H1 (cell line): ENCODE data around the gene CEP104. TPM values are rescaled to one million over a fixed set of nuclear protein-coding genes. Genes with fewer than 3 reads are reported as not detected.

ENCODE experiments used
- CTCF ChIA-PET: fragments of 300-600 bp; sonication (Branson Sonifier 250); formaldehyde crosslinking; loops from one replicate; lab custom pipeline; 2021; ENCODE audit not compliant: partially characterized antibody; lab: Charles Lee
- POLR2A ChIA-PET: fragments of 300-600 bp; sonication (Branson Sonifier 250); formaldehyde crosslinking; loops from one replicate; lab custom pipeline; 2021; ENCODE audit warnings: inconsistent platforms; ENCODE audit not compliant: partially characterized antibody; lab: Charles Lee
- DNase-seq, 2 experiments: peaks; one replicate each; pipeline versions ENCODE4 v3.0.0 to v3.0.0-alpha.2; 2010 to 2022; ENCODE audit warnings: low spot score in 2 of 2, low read depth in 1 of 2, mixed read lengths in 1 of 2
- FAIRE-seq: peaks from 2 replicates; lab custom pipeline; 2011; peaks lifted over from hg19 to GRCh38; lab: Jason Lieb, UNC
- H2AFZ ChIP-seq: 2 replicates; pipeline ENCODE4 v1.8.1; 2012; ENCODE audit warnings: low read length, inconsistent platforms
- H2AK5ac ChIP-seq: 2 replicates; pipeline ENCODE4 v1.6.1; 2013; ENCODE audit warnings: low read depth, low read length
- H2BK120ac ChIP-seq: replicated peaks from 2 replicates; pipeline ENCODE3; 2013; ENCODE audit warnings: low read depth, low read length, inconsistent platforms
- H2BK12ac ChIP-seq: 2 replicates; pipeline ENCODE4 v1.6.1; 2013; ENCODE audit warnings: low read depth, low read length
- H2BK15ac ChIP-seq: 2 replicates; pipeline ENCODE4 v1.6.1; 2013; ENCODE audit warnings: low read length
- H2BK20ac ChIP-seq: 2 replicates; pipeline ENCODE4 v1.6.1; 2013; ENCODE audit warnings: low read length
- H2BK5ac ChIP-seq: 2 replicates; pipeline ENCODE4 v1.6.1; 2013; ENCODE audit warnings: low read depth, low read length
- H3K14ac ChIP-seq: 2 replicates; pipeline ENCODE4 v1.6.1; 2013; ENCODE audit warnings: inconsistent platforms; ENCODE audit not compliant: insufficient read length
- H3K18ac ChIP-seq: 2 replicates; pipeline ENCODE4 v1.6.1; 2013; ENCODE audit warnings: low read length; ENCODE audit errors: extremely low read depth
- H3K23ac ChIP-seq: 2 replicates; pipeline ENCODE4 v1.6.1; 2013; ENCODE audit warnings: inconsistent platforms; ENCODE audit not compliant: insufficient read length
- H3K23me2 ChIP-seq: 2 replicates; pipeline ENCODE4 v1.6.1; 2013; ENCODE audit warnings: low read depth, low read length
- H3K27ac ChIP-seq: 2 replicates; pipeline ENCODE4 v1.6.1; 2011; ENCODE audit warnings: low read depth, low read length, inconsistent platforms
- H3K27me3 ChIP-seq, 4 experiments: replicated peaks in 1 of 4; 1 replicate in 1 of 4; 2 replicates in 3 of 4; pipeline versions ENCODE4 v1.6.1 to v1.8.1; 2011 to 2013; ENCODE audit warnings: low read length in 3 of 4, mild to moderate bottlenecking in 3 of 4, inconsistent platforms in 2 of 4, mixed read lengths in 2 of 4, moderate library complexity in 1 of 4; ENCODE audit not compliant: control insufficient read depth in 3 of 4, insufficient read depth in 3 of 4; ENCODE audit errors: extremely low read depth in 1 of 4
- H3K36me3 ChIP-seq, 4 experiments: 2 replicates each; pipeline versions ENCODE4 v1.6.1 to v1.8.1; 2011 to 2013; ENCODE audit warnings: mild to moderate bottlenecking in 4 of 4, low read length in 3 of 4, moderate library complexity in 2 of 4, control low read depth in 1 of 4, inconsistent platforms in 1 of 4; ENCODE audit not compliant: insufficient read depth in 4 of 4, control insufficient read depth in 2 of 4
- H3K4ac ChIP-seq: replicated peaks from 2 replicates; pipeline ENCODE3; 2013; ENCODE audit warnings: low read length, low read depth, mixed read lengths, inconsistent platforms; ENCODE audit not compliant: insufficient read length
- H3K4me1 ChIP-seq, 4 experiments: replicated peaks in 1 of 4; 1 replicate in 1 of 4; 2 replicates in 3 of 4; pipeline versions ENCODE4 v1.6.1 to v1.8.1; 2011 to 2013; ENCODE audit warnings: low read length in 3 of 4, inconsistent platforms in 2 of 4, mixed read lengths in 1 of 4; ENCODE audit not compliant: insufficient read depth in 4 of 4, control insufficient read depth in 3 of 4
- H3K4me2 ChIP-seq, 2 experiments: 2 replicates each; pipeline versions ENCODE4 v1.6.1 to v1.8.1; 2011 to 2013; ENCODE audit warnings: low read depth in 2 of 2, low read length in 2 of 2, control low read depth in 1 of 2, inconsistent platforms in 1 of 2, mild to moderate bottlenecking in 1 of 2; ENCODE audit not compliant: insufficient read depth in 1 of 2
- H3K4me3 ChIP-seq, 4 experiments: fragments of 200-600, 300-600 bp in 1 of 4; sonication (generic), shearing (Covaris generic), sonication (Bioruptor Twin) in 1 of 4; 2 replicates each; pipeline versions ENCODE4 v1.5.1 to v1.8.1; 2011 to 2016; ENCODE audit warnings: low read length in 4 of 4, low read depth in 3 of 4, control low read depth in 2 of 4, inconsistent platforms in 2 of 4, mild to moderate bottlenecking in 2 of 4, mixed read lengths in 1 of 4, moderate library complexity in 1 of 4; ENCODE audit not compliant: insufficient read depth in 2 of 4; ENCODE audit errors: extremely low read depth in 1 of 4
- H3K56ac ChIP-seq: replicated peaks from 2 replicates; pipeline ENCODE3; 2013; ENCODE audit warnings: low read depth, mild to moderate bottlenecking, mixed read lengths, low read length, inconsistent platforms; ENCODE audit not compliant: insufficient read length
- H3K79me1 ChIP-seq: 2 replicates; pipeline ENCODE4 v1.6.1; 2013; ENCODE audit warnings: low read depth, low read length, control low read depth
- H3K79me2 ChIP-seq, 2 experiments: 2 replicates each; pipeline versions ENCODE4 v1.6.1 to v1.8.1; 2012 to 2013; ENCODE audit warnings: low read length in 2 of 2, mild to moderate bottlenecking in 2 of 2, inconsistent platforms in 1 of 2; ENCODE audit not compliant: insufficient read depth in 2 of 2, control insufficient read depth in 1 of 2
- H3K9ac ChIP-seq, 4 experiments: replicated peaks in 1 of 4; 1 replicate in 1 of 4; 2 replicates in 3 of 4; pipeline versions ENCODE4 v1.6.1 to v1.8.1; 2011 to 2013; ENCODE audit warnings: low read depth in 3 of 4, low read length in 3 of 4, control low read depth in 2 of 4, mild to moderate bottlenecking in 2 of 4, moderate library complexity in 2 of 4, inconsistent platforms in 1 of 4; ENCODE audit errors: extremely low read depth in 1 of 4
- H3K9me3 ChIP-seq, 2 experiments: 2 replicates each; pipeline versions ENCODE4 v1.6.1 to v1.8.1; 2012 to 2013; ENCODE audit warnings: mild to moderate bottlenecking in 2 of 2, moderate library complexity in 2 of 2, control low read depth in 1 of 2, inconsistent platforms in 1 of 2, low read depth in 1 of 2, low read length in 1 of 2, mixed read lengths in 1 of 2; ENCODE audit not compliant: insufficient read depth in 2 of 2
- H4K20me1 ChIP-seq, 2 experiments: replicated peaks in 1 of 2; 2 replicates each; pipeline versions ENCODE3 to v1.8.1; 2011 to 2013; ENCODE audit warnings: inconsistent platforms in 2 of 2, low read length in 2 of 2, mild to moderate bottlenecking in 1 of 2; ENCODE audit not compliant: insufficient read depth in 2 of 2, control insufficient read depth in 1 of 2
- H4K5ac ChIP-seq: 2 replicates; pipeline ENCODE4 v1.6.1; 2013; ENCODE audit warnings: low read length, low read depth, mixed read lengths, inconsistent platforms; ENCODE audit not compliant: insufficient read length
- H4K8ac ChIP-seq: 2 replicates; pipeline ENCODE4 v1.8.0; 2013; ENCODE audit warnings: mild to moderate bottlenecking, moderate library complexity, low read length, inconsistent platforms; ENCODE audit not compliant: insufficient read depth; ENCODE audit errors: extremely low read depth
- H4K91ac ChIP-seq: replicated peaks from 2 replicates; pipeline ENCODE3; 2013; ENCODE audit warnings: low read length, mixed read lengths, inconsistent platforms; ENCODE audit not compliant: insufficient read length
- NRF1 ChIP-seq: IDR thresholded peaks from 2 replicates; pipeline ENCODE4 v1.6.1; 2011; ENCODE audit warnings: mild to moderate bottlenecking, low read depth, low read length, improper control_type of control experiment
- POU5F1 ChIP-seq: IDR thresholded peaks from 2 replicates; pipeline ENCODE4 v1.6.1; 2011; ENCODE audit warnings: low read depth, mild to moderate bottlenecking, low read length, moderate library complexity
- RNF2 ChIP-seq: fragments of 200-900, 300-1000 bp; sonication (generic); IDR thresholded peaks from 2 replicates; pipeline ENCODE4 v1.7.1; 2016; ENCODE audit warnings: borderline replicate concordance, low read depth, mild to moderate bottlenecking, antibody characterized with exemption, low read length; ENCODE audit not compliant: poor library complexity, severe bottlenecking; ENCODE audit errors: missing control alignments
- SIRT6 ChIP-seq: IDR thresholded peaks from one replicate; pipeline ENCODE4 v1.7.1; 2012; ENCODE audit warnings: low read length, inconsistent platforms
- SUZ12 ChIP-seq: fragments of 200-600 bp; sonication (generic); IDR thresholded peaks from 2 replicates; pipeline ENCODE4 v1.6.1; 2012; ENCODE audit warnings: mild to moderate bottlenecking, inconsistent platforms, low read length, moderate library complexity, mixed read lengths
- ZNF274 ChIP-seq: IDR thresholded peaks from 2 replicates; pipeline ENCODE4 v1.7.0; 2012; ENCODE audit warnings: low read length, borderline replicate concordance; ENCODE audit errors: extremely low read depth
- WGBS, 2 experiments: shearing (Covaris generic) in 1 of 2; methylation state at CpG; one replicate each; pipeline versions ENCODE4 v1.1.6 to v1.1.7; 2013 to 2015; ENCODE audit warnings: low lambda C conversion rate in 2 of 2, mixed read lengths in 2 of 2, inconsistent platforms in 1 of 2, low coverage in 1 of 2, missing lambda C conversion rate in 1 of 2; ENCODE audit not compliant: insufficient replicate concordance in 2 of 2, insufficient coverage in 1 of 2, insufficient read length in 1 of 2; ENCODE audit errors: extremely low coverage in 1 of 2, missing lambda C conversion rate in 1 of 2; 5-methylcytosine and 5-hydroxymethylcytosine counted together
- polyA plus RNA-seq, 7 experiments: library from polyadenylated mRNA; depleted of rRNA in 3 of 7; stranded (reverse) in 5 of 7; unstranded in 2 of 7; fragments of >200 nt in 5 of 7; fragments of 200-250 nt in 2 of 7; gene quantifications; 1 replicate in 5 of 7; 2 replicates in 1 of 7; 4 replicates in 1 of 7; pipeline versions ENCODE4 v1.2.1 to v1.2.3, GENCODE V29; 2011 to 2013; ENCODE audit warnings: missing spikeins in 2 of 7, mixed read lengths in 2 of 7
- total RNA-seq: library from RNA; stranded (reverse); fragmentation: NEBNext Ultra II Directional; extraction: Animal tissue kit (Norgen Biotek cat#: 25700); gene quantifications from 2 replicates; pipeline ENCODE4 v1.2.1, GENCODE V29; 2021

Gene CEP104
- total and polyA plus RNA-seq, 2 of the 8 experiments (the other 6 are each of a cell fraction or from before 2014, with no cell fraction given): 8.0 to 43.9 TPM

- Histone ChIP-seq H3K4me1 (peaks cover 0 to 5% (median 0%) of the 10 kb centered on the region in 4 experiments; a peak in 1 of 7 replicates), H3K79me2 (no peaks in the 10 kb centered on the region), H2BK12ac (no peak overlapping the region), H3K36me3 (no peaks in the 10 kb centered on the region), H4K20me1 (no peaks in the 10 kb centered on the region), H2BK5ac (no peak overlapping the region), H3K18ac (no peak overlapping the region), H4K5ac (no peak overlapping the region), H3K4me2 (no peak overlapping the region), H3K4me3 (no peak overlapping the region), H2AK5ac (no peak overlapping the region), H4K91ac (no peak overlapping the region), H3K27ac (no peak overlapping the region), H2BK15ac (no peak overlapping the region), H2BK120ac (no peak overlapping the region), H3K56ac (no peak overlapping the region), H3K14ac (no peak overlapping the region), H3K23me2 (no peaks in the 10 kb centered on the region), H3K23ac (no peak overlapping the region), H3K4ac (no peak overlapping the region), H3K27me3 (no peaks in the 10 kb centered on the region), H3K9ac (no peak overlapping the region), H4K8ac (no peak overlapping the region), H3K9me3 (peaks cover 8 to 20% of the 10 kb centered on the region in 2 experiments; a peak in 3 of 4 replicates), H2BK20ac (no peak overlapping the region), H3K79me1 (no peaks in the 10 kb centered on the region), H2AFZ (no peak overlapping the region)
- DNase-seq (no peak), FAIRE-seq (no peak)
- 90% methylated on average over 5 of the region's 5 CpGs; no CpG with 5 or more reads in 1 of the 2 experiments for WGBS, 2 experiments
- ChIA-PET CTCF (no interaction called here), POLR2A (no interaction called here)
- TF ChIP-seq POU5F1: no peak
- no peak for TF ChIP-seq RNF2
- no peak for TF ChIP-seq SUZ12
- no peak for TF ChIP-seq SIRT6
- TF ChIP-seq NRF1: no peak
- no peak for TF ChIP-seq ZNF274
Measured at GRCh38 chr1:3807769-3808168, 49.2 kb downstream of the CEP104 start.
